Measurements from ENCODE around the gene HDAC6.
"Not testable (repeated sequence)": the region's sequence is repeated elsewhere in the genome, so short reads cannot be mapped to it uniquely, and the experiment has no call there.

HDAC6 gene

DNA sequence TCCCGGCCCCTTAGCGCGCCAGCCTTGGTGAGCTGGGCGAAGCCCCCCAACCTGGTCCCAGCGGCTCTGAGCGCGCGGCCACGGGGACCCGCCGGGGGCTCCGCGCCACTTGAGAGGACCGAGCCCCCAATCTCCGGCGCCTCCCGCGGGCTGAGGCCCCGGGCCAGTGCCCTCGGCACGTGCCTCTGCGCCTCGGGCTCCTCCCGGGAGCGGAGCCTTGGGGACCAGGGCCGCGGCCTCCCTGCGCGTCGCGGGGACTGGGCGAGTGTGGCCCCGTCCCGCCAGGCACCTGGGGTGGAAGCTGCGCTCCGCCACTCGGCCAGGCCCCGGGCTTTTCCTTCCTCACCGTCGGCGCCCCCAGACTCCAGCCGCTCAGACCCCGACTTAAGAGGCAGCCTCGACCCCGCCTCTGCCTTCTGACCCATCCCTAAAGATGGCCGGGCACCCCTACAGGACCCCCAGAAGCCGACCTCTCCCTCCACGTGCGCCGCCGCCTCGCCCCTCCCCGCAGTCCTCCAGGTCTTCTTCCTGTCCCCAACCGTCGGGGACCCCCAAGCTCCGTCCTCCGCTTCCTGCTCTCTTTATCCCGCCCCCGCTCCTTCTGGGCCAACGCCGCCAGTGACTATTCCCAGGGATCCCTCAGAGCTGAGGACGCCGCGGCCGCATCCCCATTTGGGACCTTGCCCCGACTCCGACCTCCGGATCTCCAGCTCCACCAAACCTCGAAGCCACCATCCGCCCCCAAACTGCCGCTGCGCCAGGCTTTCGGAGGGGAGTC, 25.2 kb downstream of the HDAC6 start:
- DNase-seq = no peak

DNA sequence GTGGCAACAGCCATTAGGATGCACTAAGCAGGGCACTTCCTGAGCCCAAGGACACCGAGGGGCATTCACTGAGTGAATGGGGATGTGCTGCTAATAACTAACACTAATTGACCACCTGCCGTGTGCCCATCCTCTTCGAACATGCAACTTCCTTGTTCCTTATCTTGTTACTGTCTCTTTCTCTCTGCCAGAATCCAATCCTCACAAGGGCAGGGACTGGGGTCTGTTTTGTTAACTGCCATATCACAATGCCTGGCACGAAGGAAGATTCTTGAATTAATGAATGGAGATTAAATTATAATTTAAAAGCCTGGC, 25.7 kb downstream of the HDAC6 start:
- DNase-seq = no peak

DNA sequence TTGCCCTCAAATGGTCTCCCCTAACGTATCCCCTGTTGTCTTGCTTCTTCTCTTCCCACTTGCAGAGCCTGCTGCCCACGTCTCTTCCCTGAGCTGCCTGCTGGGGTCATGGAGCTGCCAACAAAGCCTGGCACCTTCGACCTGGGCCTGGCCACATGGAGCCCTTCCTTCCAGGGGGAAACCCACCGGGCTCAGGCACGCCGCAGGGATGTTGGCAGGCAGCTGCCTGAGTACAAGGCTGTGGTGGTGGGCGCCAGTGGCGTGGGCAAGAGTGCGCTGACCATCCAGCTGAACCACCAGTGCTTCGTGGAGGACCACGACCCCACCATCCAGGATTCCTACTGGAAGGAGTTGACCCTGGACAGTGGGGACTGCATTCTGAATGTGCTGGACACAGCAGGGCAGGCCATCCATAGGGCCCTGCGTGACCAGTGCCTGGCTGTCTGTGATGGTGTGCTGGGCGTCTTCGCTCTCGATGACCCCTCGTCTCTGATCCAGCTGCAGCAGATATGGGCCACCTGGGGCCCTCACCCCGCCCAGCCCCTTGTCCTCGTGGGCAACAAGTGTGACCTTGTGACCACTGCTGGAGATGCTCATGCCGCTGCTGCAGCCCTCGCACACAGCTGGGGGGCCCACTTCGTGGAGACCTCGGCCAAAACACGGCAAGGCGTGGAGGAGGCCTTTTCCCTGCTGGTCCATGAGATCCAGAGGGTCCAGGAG, 27.3 kb downstream of the HDAC6 start:
- DNase-seq = no peak

DNA sequence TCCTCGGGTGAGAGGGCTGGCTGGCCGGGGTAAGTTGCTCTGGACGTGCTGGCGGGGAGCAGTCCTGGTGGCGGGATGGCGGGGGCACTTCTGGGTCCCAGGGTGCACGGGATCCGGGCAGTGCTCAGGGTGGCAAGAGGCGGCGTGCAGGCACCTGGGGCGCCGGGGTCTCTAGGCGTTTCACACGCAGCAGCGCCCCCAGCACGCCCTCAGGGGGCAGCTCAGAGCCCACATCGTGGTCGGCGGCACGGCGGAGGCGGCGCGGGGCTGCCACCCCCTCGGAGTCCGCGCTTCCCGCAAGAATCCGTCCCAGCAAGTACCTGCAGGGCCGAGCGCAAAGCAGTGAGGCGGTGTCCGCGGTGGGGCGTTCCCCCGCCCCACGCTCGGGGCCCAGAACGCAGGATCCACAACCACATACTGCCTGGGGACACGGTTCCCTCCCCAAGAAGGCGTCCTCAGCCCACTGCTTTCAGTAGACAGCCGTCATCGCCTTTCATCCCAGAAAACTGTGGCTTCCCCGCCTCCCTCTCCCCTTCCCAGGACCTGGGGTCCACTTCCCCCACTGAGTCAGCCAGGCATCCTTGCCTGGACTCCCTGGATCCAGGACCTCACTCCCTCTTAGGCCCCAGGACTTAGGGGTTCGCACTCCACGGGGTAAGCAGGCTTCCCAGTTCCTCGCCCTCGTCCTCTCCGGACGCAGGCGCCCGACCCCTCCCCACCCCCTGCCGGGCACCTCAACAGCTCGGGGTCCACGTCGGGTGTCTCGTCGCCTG, 29.5 kb downstream of the HDAC6 start:
- DNase-seq = no peak

DNA sequence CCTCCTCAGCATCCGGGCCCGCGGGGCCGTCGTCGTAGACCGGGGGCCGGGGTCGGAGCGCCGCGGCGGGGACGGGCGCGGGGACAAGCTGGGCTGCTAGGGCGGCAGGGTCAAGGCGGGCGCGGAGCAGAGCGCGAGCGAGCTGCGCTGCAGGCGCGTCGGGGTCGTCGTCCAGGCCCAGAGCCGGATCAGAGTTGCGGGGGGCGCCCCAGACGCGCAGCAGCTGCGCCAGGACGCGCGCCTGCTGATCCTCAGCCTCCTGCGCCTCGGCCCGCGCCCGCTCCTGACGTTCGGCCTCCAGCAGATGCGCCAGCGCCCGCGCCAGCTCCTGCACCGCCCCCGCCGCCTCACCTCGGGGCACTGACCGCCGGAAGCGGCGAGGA, 30.0 kb downstream of the HDAC6 start:
- no peak for DNase-seq

DNA sequence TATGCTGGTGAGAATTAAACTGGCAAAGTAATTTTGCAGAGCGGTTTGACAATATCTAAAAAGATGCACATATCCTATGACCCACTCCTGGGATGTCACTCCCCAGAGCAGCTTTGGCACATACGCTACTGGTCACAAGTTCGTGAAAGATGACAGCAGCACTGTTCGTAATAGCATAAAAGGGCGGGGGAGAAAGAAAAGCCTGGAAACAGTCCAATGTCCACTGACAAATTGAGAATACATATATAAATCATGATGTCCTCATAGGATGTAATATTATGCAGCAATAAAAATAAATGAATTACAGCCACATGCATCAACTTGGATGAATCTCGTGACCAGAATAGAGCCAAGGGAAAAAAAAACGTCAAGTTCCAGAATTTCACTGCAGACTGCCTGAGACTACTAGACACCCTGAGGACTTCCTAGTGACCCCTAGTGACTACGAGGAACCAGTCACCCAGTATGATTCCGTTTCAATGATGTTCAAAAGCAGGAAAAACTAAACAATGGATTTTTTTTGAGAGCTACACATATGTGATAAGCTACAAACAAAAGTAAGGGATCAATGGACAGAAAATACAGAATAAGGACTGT, 31.8 kb downstream of the HDAC6 start:
- DNase-seq = no peak

DNA sequence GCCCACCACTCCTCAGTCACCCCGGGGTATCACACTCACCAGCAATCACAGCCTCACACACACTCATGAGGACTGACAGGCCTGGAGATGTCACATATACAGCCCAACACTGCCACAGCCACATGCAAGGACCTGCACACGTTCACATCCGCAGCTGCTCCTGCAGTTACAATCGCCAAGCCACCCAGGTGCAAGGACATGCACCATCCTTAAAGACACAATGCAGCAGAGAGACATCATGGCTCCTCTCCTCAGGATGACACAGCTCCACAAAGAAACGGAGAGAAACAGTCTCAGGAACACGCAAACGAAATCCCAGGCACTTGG, 32.5 kb downstream of the HDAC6 start:
- no peak for DNase-seq

DNA sequence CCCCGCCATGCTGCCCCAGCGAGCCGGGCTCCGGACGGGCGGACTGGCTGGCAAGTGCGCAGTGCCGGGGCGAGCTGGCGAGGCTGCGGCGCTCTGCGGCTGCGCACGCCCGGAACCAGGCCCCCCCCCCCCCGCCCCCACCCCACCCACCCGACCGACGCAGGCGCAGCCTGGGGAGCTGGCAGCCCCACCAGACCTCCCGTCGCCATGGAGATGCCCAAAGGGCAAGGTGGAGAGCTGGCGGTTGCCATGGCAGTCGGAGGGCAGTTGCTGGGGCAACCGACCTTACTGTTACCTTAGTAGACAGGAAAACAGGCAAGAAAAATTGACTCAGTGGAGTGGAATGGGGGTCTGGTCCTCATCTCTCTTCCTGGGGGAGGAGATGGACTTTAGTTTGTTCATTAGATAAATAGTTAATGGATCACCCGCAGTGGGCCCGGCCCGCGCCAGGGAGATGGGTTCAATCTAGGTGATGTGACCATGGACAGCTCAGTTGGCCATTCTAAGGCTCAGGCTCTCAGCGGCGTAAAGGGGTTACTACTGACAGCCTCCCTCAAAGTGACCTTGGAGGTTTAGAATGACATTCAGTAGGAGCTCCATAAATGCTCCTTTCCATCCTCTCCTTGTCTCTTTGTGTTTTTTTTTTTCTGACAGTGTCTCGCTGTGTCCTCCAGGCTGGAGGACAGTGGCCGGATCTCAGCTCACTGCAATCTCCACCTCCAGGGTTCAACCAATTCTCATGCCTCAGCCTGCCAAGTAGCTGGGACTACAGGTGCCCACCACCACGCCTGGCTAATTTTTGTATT, 33.9 kb downstream of the HDAC6 start, which contains the start of gene PCSK1N:
TSS of gene PCSK1N (minus strand) at position 87 of the 806 bp plus-strand sequence. CDS start at position 9, 78 bp downstream.
- peak; percentile 6 for DNase-seq

DNA sequence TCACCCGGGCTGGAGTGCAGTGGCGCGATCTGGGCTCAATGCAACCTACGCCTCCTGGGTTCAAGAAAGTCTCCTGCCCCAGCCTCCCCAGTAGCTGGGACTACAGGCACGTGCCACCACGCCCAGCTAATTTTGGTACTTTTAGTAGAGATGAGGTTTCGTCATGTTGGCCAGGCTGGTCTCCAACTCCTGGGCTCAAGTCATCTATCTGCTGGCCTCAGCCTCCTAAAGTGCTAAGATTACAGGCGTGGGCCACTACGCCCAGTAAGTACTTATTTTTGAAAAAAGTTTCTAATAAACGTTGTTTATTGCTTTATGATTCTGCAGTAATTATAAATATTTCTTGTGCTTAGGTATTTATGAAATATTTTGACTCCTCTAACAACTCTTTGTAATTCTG, 37.8 kb downstream of the HDAC6 start:
- DNase-seq = no peak

DNA sequence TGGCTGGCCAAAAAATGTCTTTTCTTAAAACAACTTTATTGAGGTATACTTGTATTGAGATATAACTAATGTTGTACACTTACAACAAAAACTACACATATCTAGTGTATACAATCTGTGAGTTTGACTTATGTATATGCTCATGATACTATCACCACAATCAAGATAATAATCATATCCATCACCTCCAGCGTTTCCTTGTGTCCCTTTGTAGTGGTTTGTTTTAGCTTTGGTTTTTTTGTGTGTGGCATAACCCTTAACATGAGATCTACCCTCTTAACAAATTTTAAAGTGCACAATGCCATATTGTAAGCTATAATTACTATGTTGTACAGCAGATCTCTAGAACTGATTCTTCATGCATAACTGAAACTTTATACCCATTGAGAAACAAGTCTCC, 47.0 kb downstream of the HDAC6 start:
- DNase-seq = no peak

DNA sequence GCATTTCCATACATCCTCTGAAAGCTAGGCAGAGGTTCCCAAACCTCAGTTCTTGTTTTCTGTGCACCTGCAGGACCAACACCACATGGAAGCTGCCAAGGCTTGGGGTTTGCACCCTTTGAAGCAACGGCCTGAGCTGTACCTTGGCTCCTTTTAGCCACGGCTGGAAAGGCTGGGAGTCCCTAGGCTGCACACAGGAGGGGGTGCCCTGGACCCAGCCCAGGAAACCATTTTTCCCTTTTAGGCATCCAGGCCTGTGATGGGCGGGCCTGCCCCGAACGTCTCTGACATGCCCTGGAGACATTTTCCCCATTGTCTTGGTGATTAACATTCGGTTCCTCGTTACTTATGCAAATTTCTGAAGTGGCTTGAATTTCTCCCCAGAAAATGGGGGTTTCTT, 51.0 kb downstream of the HDAC6 start:
- no peak for DNase-seq

DNA sequence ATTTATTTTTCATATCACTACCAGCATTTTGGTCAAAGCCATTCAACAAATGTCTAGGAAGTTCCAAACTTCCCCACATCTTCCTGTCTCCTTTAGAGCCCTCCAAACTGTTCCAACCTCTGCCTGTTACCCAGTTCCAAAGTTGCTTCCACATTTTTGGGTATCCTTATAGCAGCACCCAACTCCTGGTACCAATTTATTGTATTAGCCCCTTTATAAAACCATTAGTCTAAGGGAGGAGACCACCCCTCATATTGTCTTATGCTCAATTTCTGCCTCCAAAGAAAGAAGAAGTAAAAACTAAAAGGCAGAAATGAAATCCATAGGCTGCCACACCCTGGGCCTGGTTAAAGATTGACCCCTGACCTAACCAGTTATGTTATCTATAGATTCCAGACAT, 51.6 kb downstream of the HDAC6 start:
- not testable (repeated sequence) for DNase-seq

DNA sequence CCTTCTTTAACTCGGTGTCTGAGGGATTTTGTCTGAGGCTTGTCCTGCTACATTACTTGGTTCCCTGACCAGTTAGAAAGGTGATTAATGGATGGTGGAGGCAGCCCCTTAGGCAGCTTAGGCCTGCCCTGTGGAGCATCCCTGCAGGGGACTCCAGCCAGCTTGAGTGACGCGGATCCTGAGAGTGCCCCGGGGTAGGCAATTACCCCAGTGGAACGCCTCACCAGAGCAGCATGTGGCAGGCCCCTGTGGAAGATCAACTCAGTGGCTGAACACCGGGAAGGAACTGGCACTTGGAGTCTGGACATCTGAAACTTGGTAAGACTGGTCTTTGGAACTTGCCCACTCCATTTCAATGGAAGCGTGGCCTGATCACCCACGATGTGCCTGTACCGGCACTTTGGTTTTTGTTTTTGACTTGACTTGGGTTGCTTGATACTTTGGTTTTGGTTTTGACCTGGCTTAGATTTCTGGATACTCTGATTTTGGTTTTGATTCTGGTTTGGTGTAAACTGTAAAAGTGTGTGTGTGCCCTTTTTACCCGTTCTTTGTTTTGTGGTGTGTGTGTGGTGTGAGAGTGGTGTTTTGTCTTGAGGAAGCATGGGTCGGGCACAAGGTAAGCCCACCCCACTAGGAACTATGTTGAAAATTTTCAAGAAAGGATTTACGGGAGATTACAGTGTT, 52.4 kb downstream of the HDAC6 start:
- DNase-seq = not testable (repeated sequence)

DNA sequence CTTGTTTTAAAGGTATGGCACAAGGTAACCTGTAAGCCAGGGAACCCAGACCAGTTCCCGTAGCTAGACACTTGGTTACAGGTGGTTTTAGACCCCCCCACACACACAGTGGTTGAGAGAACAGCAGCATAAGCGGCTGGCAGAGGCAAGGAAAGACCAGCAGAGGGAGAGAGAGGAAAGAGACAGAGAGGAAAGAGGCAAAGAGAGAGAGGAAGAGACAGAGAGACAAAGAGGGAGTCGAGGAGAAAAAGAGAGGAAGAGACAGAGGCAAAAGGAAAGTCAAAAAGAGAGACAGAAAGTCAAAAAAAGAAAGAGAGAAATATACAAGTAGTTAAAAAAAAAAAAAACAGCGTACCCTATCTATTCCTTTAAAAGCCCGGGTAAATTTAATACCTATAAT, 53.0 kb downstream of the HDAC6 start:
- no peak for DNase-seq

DNA sequence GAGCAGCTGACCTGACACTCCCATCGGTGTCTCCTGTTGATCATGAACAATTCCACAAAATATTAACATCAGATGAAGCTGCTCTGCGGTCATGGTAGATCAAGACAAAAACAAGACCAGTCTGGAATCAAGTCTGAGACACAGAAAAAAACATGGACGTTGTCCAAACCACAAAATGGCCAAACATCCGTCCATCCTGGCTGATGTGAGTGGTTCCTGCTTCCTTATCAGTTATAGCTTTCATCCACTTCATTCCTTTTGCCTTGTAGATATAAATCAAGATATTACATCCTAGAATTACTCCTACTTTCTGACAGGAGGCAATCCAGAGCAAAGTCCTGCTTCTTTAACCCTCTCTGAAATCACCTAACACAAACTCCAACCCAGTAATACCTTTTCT, 62.3 kb downstream of the HDAC6 start:
- peak; percentile 33 for DNase-seq

DNA sequence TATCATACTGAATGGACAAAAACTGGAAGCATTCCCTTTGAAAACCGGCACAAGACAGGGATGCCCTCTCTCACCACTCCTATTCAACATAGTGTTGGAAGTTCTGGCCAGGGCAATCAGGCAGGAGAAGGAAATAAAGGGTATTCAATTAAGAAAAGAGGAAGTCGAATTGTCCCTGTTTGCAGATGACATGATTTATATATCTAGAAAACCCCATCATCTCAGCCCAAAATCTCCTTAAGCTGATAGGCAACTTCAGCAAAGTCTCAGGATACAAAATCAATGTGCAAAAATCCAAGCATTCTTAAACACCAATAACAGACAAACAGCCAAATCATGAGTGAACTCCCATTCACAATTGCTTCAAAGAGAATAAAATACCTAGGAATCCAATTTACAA, 70.2 kb downstream of the HDAC6 start:
- not testable (repeated sequence) for DNase-seq

Data from NCI-H2029 treated with DMSO at 0.1 percent for 48 hours (cell line).